GM06990 (cell line): ENCODE measurements around the gene GABRG3.

Experiments
- DNase-seq: peaks from one replicate; pipeline ENCODE4 v3.0.0-alpha.2; 2011; ENCODE audit not compliant: insufficient read length; ENCODE audit errors: extremely low read depth
- H3K27me3 ChIP-seq: replicated peaks from 2 replicates; pipeline ENCODE4 v1.6.0; 2011; ENCODE audit warnings: low read length; ENCODE audit not compliant: control insufficient read depth, insufficient read depth
- H3K36me3 ChIP-seq: 2 replicates; pipeline ENCODE4 v1.5.1; 2011; ENCODE audit warnings: low read length; ENCODE audit not compliant: control insufficient read depth, insufficient read depth
- H3K4me3 ChIP-seq: replicated peaks from 2 replicates; pipeline ENCODE4 v1.5.1; 2011; ENCODE audit warnings: low read depth, mild to moderate bottlenecking, control low read depth, low read length
- TF ChIP-seq, protein P1 (sequence below): IDR thresholded peaks from 2 replicates; pipeline ENCODE4 v1.5.1; 2011; ENCODE audit warnings: low read length, control low read depth, mild to moderate bottlenecking, inconsistent platforms; ENCODE audit not compliant: insufficient read depth, poor library complexity, severe bottlenecking

GABRG3 gene

DNA sequence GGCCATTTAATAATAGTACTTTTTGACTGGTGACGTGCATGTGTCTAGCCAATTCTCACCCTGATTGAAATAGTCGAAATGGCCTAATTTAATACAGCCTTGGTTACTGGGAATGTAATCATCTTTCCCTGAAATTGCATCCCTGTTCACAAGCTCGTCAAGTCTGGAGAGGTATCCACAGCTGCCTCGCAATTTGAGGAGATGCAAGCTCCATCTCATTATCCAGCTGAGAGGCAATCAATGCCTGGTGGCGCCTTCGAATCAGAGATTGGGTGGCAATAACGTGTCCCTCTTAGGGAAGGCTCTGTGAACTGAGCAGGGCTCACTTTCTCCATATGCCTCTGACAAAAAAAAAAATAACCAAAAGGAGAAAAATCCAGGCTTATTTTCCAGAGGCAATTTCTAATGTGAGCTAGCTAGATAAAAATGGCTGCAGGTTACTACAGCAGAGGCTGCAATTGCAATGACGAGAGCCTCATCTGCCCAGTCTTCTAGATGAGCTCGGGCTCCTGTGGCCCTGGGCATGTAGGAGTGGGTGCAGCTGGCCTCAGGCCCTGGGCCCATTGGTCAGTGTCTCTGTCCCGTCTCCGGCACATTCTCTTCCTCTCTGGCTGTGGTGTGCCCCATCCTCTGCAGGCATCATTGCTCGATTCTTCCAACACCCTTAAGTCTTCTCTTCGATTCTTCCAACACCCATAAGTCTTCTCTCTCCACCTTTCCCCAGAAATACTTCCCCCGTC lies 487.5 kb downstream of the GABRG3 start:
- TF ChIP-seq, protein P1, sequence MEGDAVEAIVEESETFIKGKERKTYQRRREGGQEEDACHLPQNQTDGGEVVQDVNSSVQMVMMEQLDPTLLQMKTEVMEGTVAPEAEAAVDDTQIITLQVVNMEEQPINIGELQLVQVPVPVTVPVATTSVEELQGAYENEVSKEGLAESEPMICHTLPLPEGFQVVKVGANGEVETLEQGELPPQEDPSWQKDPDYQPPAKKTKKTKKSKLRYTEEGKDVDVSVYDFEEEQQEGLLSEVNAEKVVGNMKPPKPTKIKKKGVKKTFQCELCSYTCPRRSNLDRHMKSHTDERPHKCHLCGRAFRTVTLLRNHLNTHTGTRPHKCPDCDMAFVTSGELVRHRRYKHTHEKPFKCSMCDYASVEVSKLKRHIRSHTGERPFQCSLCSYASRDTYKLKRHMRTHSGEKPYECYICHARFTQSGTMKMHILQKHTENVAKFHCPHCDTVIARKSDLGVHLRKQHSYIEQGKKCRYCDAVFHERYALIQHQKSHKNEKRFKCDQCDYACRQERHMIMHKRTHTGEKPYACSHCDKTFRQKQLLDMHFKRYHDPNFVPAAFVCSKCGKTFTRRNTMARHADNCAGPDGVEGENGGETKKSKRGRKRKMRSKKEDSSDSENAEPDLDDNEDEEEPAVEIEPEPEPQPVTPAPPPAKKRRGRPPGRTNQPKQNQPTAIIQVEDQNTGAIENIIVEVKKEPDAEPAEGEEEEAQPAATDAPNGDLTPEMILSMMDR, result no peak
- DNase-seq, result no peak
- no peak overlapping the region for H3K4me3 ChIP-seq
- H3K36me3 ChIP-seq, result no peaks in the 10 kb centered on the region
- no peaks in the 10 kb centered on the region for H3K27me3 ChIP-seq

DNA sequence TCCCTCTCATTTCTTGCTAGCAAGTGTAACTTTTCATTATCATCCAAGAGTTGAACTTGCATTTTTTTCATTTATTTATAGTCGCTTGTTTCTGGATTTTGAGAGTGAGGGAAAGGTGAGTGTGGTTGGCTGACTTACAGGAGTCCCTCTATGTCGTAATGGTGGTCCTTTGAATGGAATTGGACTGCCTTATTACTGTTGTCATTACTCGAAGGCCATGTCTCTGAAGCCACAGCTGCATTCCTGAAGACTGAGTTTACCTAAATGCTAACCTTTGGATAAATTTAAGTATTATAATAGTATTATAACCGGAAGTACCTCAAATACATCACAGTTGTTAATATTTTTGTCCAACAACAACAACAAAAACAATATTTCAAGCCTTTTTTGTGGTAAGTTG lies 488.9 kb downstream of the GABRG3 start:
- H3K36me3 ChIP-seq, result no peaks in the 10 kb centered on the region
- no peak overlapping the region for H3K4me3 ChIP-seq
- H3K27me3 ChIP-seq, result no peaks in the 10 kb centered on the region
- TF ChIP-seq, protein P1, result no peak
- DNase-seq, result no peak

DNA sequence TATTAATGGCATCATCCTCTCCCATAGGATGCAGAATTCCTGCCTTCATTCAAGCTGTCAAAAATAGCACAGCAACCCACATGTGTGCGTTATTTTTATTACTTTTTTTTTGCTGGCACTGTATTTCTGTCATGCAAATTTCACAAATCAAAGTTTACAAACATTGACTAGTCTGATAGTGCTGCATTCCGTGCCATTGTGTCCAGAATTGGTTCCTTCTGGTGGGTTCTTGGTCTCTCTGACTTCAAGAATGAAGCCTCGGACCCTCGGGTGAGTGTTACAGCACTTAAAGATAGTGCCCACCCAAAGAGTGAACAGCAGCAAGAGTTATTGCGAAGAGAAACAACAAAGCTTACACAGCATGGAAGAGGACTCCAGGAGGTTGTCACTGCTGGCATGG lies 490.2 kb downstream of the GABRG3 start:
- Histone ChIP-seq H3K4me3 (no peak overlapping the region), H3K27me3 (no peaks in the 10 kb centered on the region), H3K36me3 (no peaks in the 10 kb centered on the region)
- TF ChIP-seq, protein P1, result no peak
- DNase-seq, result no peak

DNA sequence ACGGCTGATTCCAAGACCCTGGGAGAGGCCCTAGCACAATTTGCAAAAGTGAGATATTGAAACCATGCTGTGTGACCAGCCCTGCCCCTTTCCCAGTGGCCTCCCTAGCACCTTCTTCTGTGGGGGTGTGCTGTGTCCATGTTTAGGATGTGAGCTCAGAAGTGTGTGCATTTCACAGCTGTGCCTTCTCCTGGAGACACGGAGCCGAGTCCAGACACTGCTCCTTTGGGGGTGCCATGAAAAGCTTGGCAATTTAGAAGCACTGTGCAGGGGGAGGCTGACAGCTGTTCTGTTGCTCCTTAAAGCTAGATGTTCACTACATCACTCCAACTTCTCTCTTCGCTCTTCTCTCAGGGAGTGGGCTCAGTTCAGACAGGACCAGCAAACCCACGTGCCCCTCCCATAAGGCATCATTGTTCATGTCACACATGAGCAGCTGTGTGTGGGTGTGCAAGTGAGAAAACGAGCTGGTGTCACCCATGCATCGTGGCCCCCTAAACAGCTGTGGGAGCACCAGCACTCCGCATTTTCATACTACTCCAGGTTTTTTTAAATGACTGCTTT lies 492.6 kb downstream of the GABRG3 start:
- no peak for DNase-seq
- TF ChIP-seq, protein P1, result no peak
- no peaks in the 10 kb centered on the region for H3K27me3 ChIP-seq
- no peaks in the 10 kb centered on the region for H3K36me3 ChIP-seq
- H3K4me3 ChIP-seq, result no peak overlapping the region

DNA sequence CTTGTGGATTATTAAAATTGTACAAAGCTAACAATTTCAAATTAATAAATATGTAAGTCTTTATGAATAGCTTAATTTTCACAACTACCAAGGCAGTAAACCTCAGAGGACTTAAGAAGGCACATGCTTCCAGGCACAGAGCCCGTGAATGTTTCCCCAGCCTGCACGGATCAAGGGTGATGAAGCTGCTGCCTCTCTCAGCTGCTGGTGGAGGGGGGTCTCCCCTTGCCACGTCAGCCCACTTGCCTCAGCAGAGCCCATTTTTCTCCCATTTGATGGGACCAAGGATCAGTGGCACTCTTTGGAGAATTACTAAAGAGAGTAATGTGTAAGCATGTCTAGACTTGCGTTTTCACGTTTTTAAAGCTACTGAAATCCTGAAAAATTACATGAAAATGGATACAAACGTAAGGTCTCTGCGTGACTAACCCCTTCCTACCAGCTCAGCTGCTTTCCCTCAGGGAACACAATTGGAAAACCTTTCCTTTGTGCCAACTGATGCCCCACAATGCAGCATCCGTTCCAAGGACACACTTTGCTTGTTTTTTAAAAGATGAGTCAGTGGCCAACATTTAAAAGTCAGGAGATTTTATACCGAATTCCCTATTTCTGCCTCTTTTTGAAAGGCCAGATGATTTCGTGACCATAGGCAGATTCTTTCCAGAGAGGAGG lies 494.1 kb downstream of the GABRG3 start:
- H3K36me3 ChIP-seq, result no peaks in the 10 kb centered on the region
- H3K4me3 ChIP-seq, result no peak overlapping the region
- no peaks in the 10 kb centered on the region for H3K27me3 ChIP-seq
- TF ChIP-seq, protein P1, result no peak
- DNase-seq, result no peak
